H1 (cell line): ENCODE results near the gene TMEM14B. TPM values are rescaled to one million over a fixed set of nuclear protein-coding genes. Genes with fewer than 3 reads are reported as not detected.

Experiments used
- ATF3 ChIP-seq: IDR thresholded peaks from 2 replicates; pipeline ENCODE4 v1.6.1; 2011; ENCODE audit warnings: low read depth, mild to moderate bottlenecking, low read length; ENCODE audit not compliant: insufficient read depth
- POLR2AphosphoS5 ChIP-seq: IDR thresholded peaks from 2 replicates; pipeline ENCODE4 v1.6.1; 2011; ENCODE audit warnings: low read depth, low read length
- polyA plus RNA-seq, 7 experiments: library from polyadenylated mRNA; depleted of rRNA in 3 of 7; stranded (reverse) in 5 of 7; unstranded in 2 of 7; fragments of >200 nt in 5 of 7; fragments of 200-250 nt in 2 of 7; gene quantifications; 1 replicate in 5 of 7; 2 replicates in 1 of 7; 4 replicates in 1 of 7; pipeline versions ENCODE4 v1.2.1 to v1.2.3, GENCODE V29; 2011 to 2013; ENCODE audit warnings: missing spikeins in 2 of 7, mixed read lengths in 2 of 7
- total RNA-seq: library from RNA; stranded (reverse); fragmentation: NEBNext Ultra II Directional; extraction: Animal tissue kit (Norgen Biotek cat#: 25700); gene quantifications from 2 replicates; pipeline ENCODE4 v1.2.1, GENCODE V29; 2021

The TMEM14B gene
- total and polyA plus RNA-seq, 2 of the 8 experiments (the other 6 are each of a cell fraction or from before 2014, with no cell fraction given), result 84.6 to 109 TPM

DNA sequence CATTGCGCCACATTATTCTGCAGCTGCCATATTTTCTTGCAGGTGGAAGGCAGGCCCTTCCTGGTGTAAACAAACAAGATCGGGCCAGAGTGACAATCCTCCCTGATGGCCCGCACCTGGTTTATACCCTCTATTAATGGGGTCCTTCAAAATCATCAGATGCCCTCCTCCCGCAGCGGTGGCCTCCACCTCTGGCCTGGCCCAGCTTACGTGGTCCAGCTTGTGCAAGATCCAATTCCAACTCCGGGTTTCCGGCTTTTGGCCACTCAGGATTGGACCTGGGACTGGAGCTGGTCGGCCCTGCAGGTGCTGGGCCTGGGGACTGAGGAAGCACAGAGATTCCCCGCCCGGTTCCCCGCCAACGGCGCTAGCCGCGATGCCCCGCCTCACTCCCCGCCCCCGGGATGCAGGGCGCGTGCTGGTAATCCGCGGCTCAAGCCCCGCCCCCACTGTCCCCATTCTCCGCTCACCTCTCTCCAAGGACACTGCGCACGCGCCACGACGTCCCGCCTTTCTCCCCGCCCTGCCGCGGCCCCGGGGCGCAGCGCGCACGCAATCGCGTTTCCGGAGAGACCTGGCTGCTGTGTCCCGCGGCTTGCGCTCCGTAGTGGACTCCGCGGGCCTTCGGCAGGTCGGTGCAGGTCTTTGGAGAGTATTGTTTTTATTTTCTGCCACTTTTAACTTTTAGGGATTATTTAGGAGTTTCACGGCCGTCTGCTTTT lies at the start of gene TMEM14B (continued):
- TF ChIP-seq POLR2AphosphoS5 (peak; percentile 96), ATF3 (no peak)
